B cell (primary cell): ENCODE results near the gene STARD3. TPM values are rescaled to one million over a fixed set of nuclear protein-coding genes. Genes with fewer than 3 reads are reported as not detected.

ENCODE experiments used
- ATAC-seq: fragments of 200-7000 bp; cut with Tn5 transposase; one replicate; pipeline ENCODE4 v1.10.0; 2021; ENCODE audit warnings: low read depth, mild to moderate bottlenecking, moderate number of reproducible peaks, moderate library complexity
- CTCF ChIA-PET: fragments of 350-600 bp; sonication (Branson Sonifier 250); formaldehyde crosslinking; loops from one replicate; lab custom pipeline; 2021; ENCODE audit warnings: antibody characterized with exemption, inconsistent platforms; lab: Charles Lee
- POLR2A ChIA-PET: fragments of 350-600 bp; sonication (Branson Sonifier 250); formaldehyde crosslinking; loops from one replicate; lab custom pipeline; 2021; ENCODE audit warnings: antibody characterized with exemption; lab: Charles Lee
- DNase-seq: peaks from one replicate; pipeline ENCODE4 v3.0.0; 2013
- H2AFZ ChIP-seq: 2 replicates; pipeline ENCODE4 v1.6.1; 2012; ENCODE audit warnings: mild to moderate bottlenecking, low read depth, low read length; ENCODE audit not compliant: insufficient read depth, poor library complexity, severe bottlenecking
- H3K27ac ChIP-seq, 2 donors: 1 replicate in 1 of 2; 2 replicates in 1 of 2; pipeline ENCODE4 v1.5.1; 2012 to 2013; ENCODE audit warnings: low read length in 2 of 2, mild to moderate bottlenecking in 2 of 2, moderate library complexity in 1 of 2
- H3K27me3 ChIP-seq, 4 experiments: fragments of 200-600 bp in 1 of 4; sonication (generic) in 1 of 4; replicated peaks in 1 of 4; 1 replicate in 2 of 4; 2 replicates in 2 of 4; pipeline versions ENCODE4 v1.6.1 to v1.7.0; 2013 to 2016; ENCODE audit warnings: low read length in 3 of 4, mild to moderate bottlenecking in 2 of 4, mixed read lengths in 1 of 4, moderate library complexity in 1 of 4; ENCODE audit not compliant: insufficient read depth in 4 of 4, control insufficient read depth in 3 of 4; ENCODE audit errors: control extremely low read depth in 1 of 4
- H3K36me3 ChIP-seq, 2 experiments: replicated peaks in 1 of 2; 1 replicate in 1 of 2; 2 replicates in 1 of 2; pipeline versions ENCODE4 v1.6.1 to v1.7.1; 2013; ENCODE audit warnings: low read length in 1 of 2; ENCODE audit not compliant: insufficient read depth in 2 of 2, control insufficient read depth in 1 of 2; ENCODE audit errors: control extremely low read depth in 1 of 2, extremely low read depth in 1 of 2
- H3K4me1 ChIP-seq, 2 donors: fragments of 200-600 bp in 1 of 2; sonication (generic) in 1 of 2; 1 replicate in 1 of 2; 2 replicates in 1 of 2; pipeline versions ENCODE4 v1.5.1 to v1.6.1; 2013 to 2017; ENCODE audit warnings: low read length in 2 of 2; ENCODE audit not compliant: control insufficient read depth in 2 of 2, insufficient read depth in 2 of 2
- H3K4me2 ChIP-seq: replicated peaks from 2 replicates; pipeline ENCODE3; 2012; ENCODE audit warnings: mild to moderate bottlenecking, low read depth, low read length; ENCODE audit not compliant: poor library complexity, severe bottlenecking
- H3K4me3 ChIP-seq, 5 experiments: fragments of 200-600 bp in 1 of 5; sonication (generic) in 1 of 5; 1 replicate in 3 of 5; 2 replicates in 2 of 5; pipeline versions ENCODE4 v1.5.1 to v1.7.0; 2011 to 2016; ENCODE audit warnings: low read length in 4 of 5, mild to moderate bottlenecking in 4 of 5, low read depth in 2 of 5, control low read depth in 1 of 5, moderate library complexity in 1 of 5; ENCODE audit not compliant: insufficient read depth in 1 of 5; ENCODE audit errors: control extremely low read depth in 1 of 5, extremely low read depth in 1 of 5
- H3K79me2 ChIP-seq: fragments of 200-600 bp; sonication (generic); one replicate; pipeline ENCODE4 v1.6.0; 2016; ENCODE audit warnings: low read length; ENCODE audit not compliant: control insufficient read depth, insufficient read depth
- H3K9ac ChIP-seq: fragments of 200-600 bp; sonication (generic); 2 replicates; pipeline ENCODE4 v1.6.1; 2017; ENCODE audit warnings: mild to moderate bottlenecking, low read length, moderate library complexity
- H3K9me3 ChIP-seq, 3 donors: one replicate each; pipeline versions ENCODE4 v1.6.1 to v1.7.1; 2013; ENCODE audit warnings: low read length in 2 of 3; ENCODE audit not compliant: control insufficient read depth in 2 of 3, insufficient read depth in 1 of 3; ENCODE audit errors: control extremely low read depth in 1 of 3
- H4K20me1 ChIP-seq: 2 replicates; pipeline ENCODE4 v1.6.0; 2012; ENCODE audit warnings: mild to moderate bottlenecking, low read length; ENCODE audit not compliant: insufficient read depth, control insufficient read depth, poor library complexity, severe bottlenecking
- H3K27ac Mint-ChIP-seq: one replicate; pipeline ENCODE4 v1.8.0; 2021; ENCODE audit warnings: mixed read lengths
- H3K27me3 Mint-ChIP-seq: one replicate; pipeline ENCODE4 v1.8.0; 2021; ENCODE audit warnings: mixed read lengths
- H3K4me1 Mint-ChIP-seq: one replicate; pipeline ENCODE4 v1.8.0; 2021; ENCODE audit warnings: mixed read lengths
- H3K4me3 Mint-ChIP-seq: one replicate; pipeline ENCODE4 v1.8.0; 2021; ENCODE audit warnings: mixed read lengths
- H3K9me3 Mint-ChIP-seq: one replicate; pipeline ENCODE4 v1.8.0; 2022; ENCODE audit warnings: mixed read lengths; ENCODE audit not compliant: insufficient read depth
- EZH2 ChIP-seq: IDR thresholded peaks from 2 replicates; pipeline ENCODE4 v1.6.1; 2012; ENCODE audit warnings: borderline replicate concordance, low read depth, mild to moderate bottlenecking, moderate library complexity, low read length; ENCODE audit not compliant: insufficient read depth, poor library complexity, severe bottlenecking
- WGBS: methylation state at CpG from one replicate; pipeline ENCODE4 v1.1.5; 2013; ENCODE audit warnings: missing lambda C conversion rate; ENCODE audit not compliant: insufficient coverage; 5-methylcytosine and 5-hydroxymethylcytosine counted together
- intact Hi-C: fragments of 100-400 bp; cut with micrococcal nuclease; formaldehyde crosslinking; loops from one replicate; pipeline ENCODE4 v1.10.0; 2022
- polyA plus RNA-seq: library from polyadenylated mRNA; depleted of rRNA; stranded (reverse); fragments of >200 nt; gene quantifications from 2 replicates; pipeline ENCODE4 v1.2.3, GENCODE V29; 2012
- total RNA-seq, 2 donors: library from RNA; stranded (reverse); fragments of 120-200 nt in 1 of 2; gene quantifications; 1 replicate in 1 of 2; 2 replicates in 1 of 2; pipeline versions ENCODE4 v1.2.3 to v1.2.4, GENCODE V29; 2013 to 2022
- TF ChIP-seq, protein P1 (sequence below): fragments of 200-600 bp; IDR thresholded peaks from one replicate; pipeline ENCODE4 v1.8.0; 2022; ENCODE audit warnings: antibody characterized with exemption, mild to moderate bottlenecking

Gene STARD3
- total and polyA plus RNA-seq, 2 donors (not counting 1 experiment from before 2014, with no cell fraction given), result 93.1 to 231 TPM

DNA sequence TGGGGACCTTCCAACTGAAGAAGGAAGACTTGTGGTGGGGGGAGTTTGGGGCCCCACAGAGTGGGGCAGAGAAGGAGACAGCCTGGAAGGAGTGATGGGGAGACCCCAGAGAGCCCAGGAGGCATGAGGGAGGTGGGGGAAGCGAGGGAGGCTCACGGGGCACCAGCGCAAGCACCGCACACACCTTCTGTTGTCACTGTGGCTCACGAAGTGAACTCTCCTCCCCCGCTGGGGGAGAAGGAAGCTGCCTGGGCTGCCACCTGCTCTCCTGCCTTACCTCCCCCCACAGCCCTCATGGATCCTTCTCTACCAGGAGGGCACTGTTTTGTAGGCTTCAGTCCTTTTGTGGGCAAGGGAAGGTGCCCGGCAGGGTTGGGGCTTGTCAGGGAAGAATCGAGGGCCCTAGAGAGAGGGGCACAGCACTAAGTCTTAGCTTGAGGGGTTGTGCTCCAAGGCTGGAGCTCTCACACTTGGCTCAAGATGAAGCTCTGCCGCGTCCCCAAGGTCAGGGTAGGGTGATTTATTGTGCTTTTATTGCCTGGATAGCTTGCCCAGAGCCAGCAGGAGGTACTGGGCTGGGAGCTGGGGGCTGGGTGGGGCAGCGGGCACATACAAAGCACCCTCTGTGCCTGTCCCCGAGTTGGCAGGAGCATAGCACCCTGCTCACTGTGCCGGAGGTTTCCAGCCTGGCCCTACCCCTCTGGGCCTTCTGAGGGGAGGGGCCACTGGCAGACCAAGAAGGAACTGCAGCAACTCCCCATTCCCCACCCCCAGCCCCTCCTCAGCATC, 4.6 kb upstream of the STARD3 start:
- Mint-ChIP-seq H3K27ac (no peak overlapping the region), H3K4me3 (no peak overlapping the region), H3K27me3 (peaks cover 22% of the 10 kb centered on the region), H3K9me3 (no peaks in the 10 kb centered on the region), H3K4me1 (peaks cover 26% of the 10 kb centered on the region)
- no peak overlapping the region for H3K27ac ChIP-seq
- POLR2A ChIA-PET, result no interaction called here
- CTCF ChIA-PET, result interaction anchor here (0.7 to 6.6 kb wide), 6 partner anchors 10 to 68 kb away, joined by 3 to 143 read pairs (median 5); no protein-coding TSS in a partner anchor
- no peak overlapping the region for H3K4me2 ChIP-seq
- H2AFZ ChIP-seq, result no peak overlapping the region
- H3K9me3 ChIP-seq, result no peaks in the 10 kb centered on the region
- peaks cover 33% of the 10 kb centered on the region for H3K79me2 ChIP-seq
- H3K9ac ChIP-seq, result no peak overlapping the region
- no peak overlapping the region for H3K4me3 ChIP-seq
- WGBS, result 63% methylated on average over 13 of the region's 13 CpGs
- peaks cover 13 to 22% of the 10 kb centered on the region in 2 donors for H3K4me1 ChIP-seq
- DNase-seq (no peak), ATAC-seq (no peak)
- peaks cover 0 to 36% (median 5%) of the 10 kb centered on the region in 4 experiments for H3K27me3 ChIP-seq
- H3K36me3 ChIP-seq, result no peaks in the 10 kb centered on the region
- H4K20me1 ChIP-seq, result no peaks in the 10 kb centered on the region
- intact Hi-C loops, result no loop called here
- TF ChIP-seq, protein P1, sequence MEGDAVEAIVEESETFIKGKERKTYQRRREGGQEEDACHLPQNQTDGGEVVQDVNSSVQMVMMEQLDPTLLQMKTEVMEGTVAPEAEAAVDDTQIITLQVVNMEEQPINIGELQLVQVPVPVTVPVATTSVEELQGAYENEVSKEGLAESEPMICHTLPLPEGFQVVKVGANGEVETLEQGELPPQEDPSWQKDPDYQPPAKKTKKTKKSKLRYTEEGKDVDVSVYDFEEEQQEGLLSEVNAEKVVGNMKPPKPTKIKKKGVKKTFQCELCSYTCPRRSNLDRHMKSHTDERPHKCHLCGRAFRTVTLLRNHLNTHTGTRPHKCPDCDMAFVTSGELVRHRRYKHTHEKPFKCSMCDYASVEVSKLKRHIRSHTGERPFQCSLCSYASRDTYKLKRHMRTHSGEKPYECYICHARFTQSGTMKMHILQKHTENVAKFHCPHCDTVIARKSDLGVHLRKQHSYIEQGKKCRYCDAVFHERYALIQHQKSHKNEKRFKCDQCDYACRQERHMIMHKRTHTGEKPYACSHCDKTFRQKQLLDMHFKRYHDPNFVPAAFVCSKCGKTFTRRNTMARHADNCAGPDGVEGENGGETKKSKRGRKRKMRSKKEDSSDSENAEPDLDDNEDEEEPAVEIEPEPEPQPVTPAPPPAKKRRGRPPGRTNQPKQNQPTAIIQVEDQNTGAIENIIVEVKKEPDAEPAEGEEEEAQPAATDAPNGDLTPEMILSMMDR, result no peak
- TF ChIP-seq EZH2, result no peak

GRCh38 chr17:39633570-39634183, 3.3 kb upstream of the STARD3 start:
- no peak for DNase-seq
- H3K27ac ChIP-seq, result no peak overlapping the region
- ChIA-PET POLR2A (no interaction called here), CTCF (interaction anchor here (0.6 to 6.6 kb wide), 20 partner anchors 9 to 321 kb away, joined by 3 to 143 read pairs (median 4); partner anchors contain the start of genes MIEN1 and PNMT)
- H3K4me1 Mint-ChIP-seq, result peaks cover 35% of the 10 kb centered on the region
- peaks cover 8% of the 10 kb centered on the region for H4K20me1 ChIP-seq
- H3K27ac Mint-ChIP-seq, result no peak overlapping the region
- intact Hi-C loops, result no loop called here
- H3K4me3 ChIP-seq, result no peak overlapping the region
- no peaks in the 10 kb centered on the region for H3K9me3 ChIP-seq
- H3K4me1 ChIP-seq, result peaks cover 22 to 32% of the 10 kb centered on the region in 2 donors
- no peak overlapping the region for H3K4me2 ChIP-seq
- H2AFZ ChIP-seq, result no peak overlapping the region
- H3K9me3 Mint-ChIP-seq, result no peaks in the 10 kb centered on the region
- H3K79me2 ChIP-seq, result peaks cover 47% of the 10 kb centered on the region
- no peak overlapping the region for H3K4me3 Mint-ChIP-seq
- no peak overlapping the region for H3K9ac ChIP-seq
- H3K27me3 Mint-ChIP-seq, result peaks cover 15% of the 10 kb centered on the region
- no peaks in the 10 kb centered on the region for H3K36me3 ChIP-seq
- H3K27me3 ChIP-seq, result peaks cover 0 to 22% (median 0%) of the 10 kb centered on the region in 4 experiments
- TF ChIP-seq, protein P1, result no peak
- no peak for TF ChIP-seq EZH2
- ATAC-seq, result no peak
- 76% methylated on average over 6 of the region's 8 CpGs for WGBS
